Kasumi-1 (cell line): ENCODE measurements around the gene CABLES2.
"Not testable (repeated sequence)": the region's sequence is repeated elsewhere in the genome, so short reads cannot be mapped to it uniquely, and the experiment has no call there.

Source experiments
- DNase-seq, 2 experiments: peaks; one replicate each; lab custom pipeline; 2025; lab: John Stamatoyannopoulos, UW

Gene CABLES2

GRCh38 chr20:62436692-62437091 is 29.6 kb upstream of the CABLES2 start:
- no peak for DNase-seq

GRCh38 chr20:62433658-62434497 is 26.8 kb upstream of the CABLES2 start:
- no peak for DNase-seq

GRCh38 chr20:62430866-62431447 is 23.9 kb upstream of the CABLES2 start:
- DNase-seq, result no peak

- no peak for DNase-seq
These were observed 23.3 kb upstream of the CABLES2 start for GRCh38 chr20:62430311-62430853.

GRCh38 chr20:62429455-62430310 is 22.6 kb upstream of the CABLES2 start:
- no peak for DNase-seq

- no peak for DNase-seq
These were observed 21.6 kb upstream of the CABLES2 start for GRCh38 chr20:62428396-62429295.

GRCh38 chr20:62428002-62428372 is 20.9 kb upstream of the CABLES2 start:
- DNase-seq, result no peak

GRCh38 chr20:62427172-62428001 is 20.3 kb upstream of the CABLES2 start, which contains the start of gene RBBP8NL:
RBBP8NL (minus strand) TSS chr20:62427539; CDS start chr20:62419647, 7,892 bp downstream.
- DNase-seq, result no peak

GRCh38 chr20:62426699-62427131 is 19.6 kb upstream of the CABLES2 start:
- no peak for DNase-seq

- not testable (repeated sequence) for DNase-seq
These were observed 18.9 kb upstream of the CABLES2 start for GRCh38 chr20:62426059-62426348.

- no peak for DNase-seq
These were observed 18.4 kb upstream of the CABLES2 start for GRCh38 chr20:62425281-62426058.

GRCh38 chr20:62424249-62425107 is 17.4 kb upstream of the CABLES2 start:
- DNase-seq, result no peak

GRCh38 chr20:62423326-62423706 is 16.2 kb upstream of the CABLES2 start:
- no peak for DNase-seq

GRCh38 chr20:62422636-62423325 is 15.7 kb upstream of the CABLES2 start:
- DNase-seq, result no peak

GRCh38 chr20:62421716-62421990 is 14.6 kb upstream of the CABLES2 start:
- no peak for DNase-seq

- DNase-seq, result no peak
These were observed 14.0 kb upstream of the CABLES2 start for GRCh38 chr20:62420846-62421715.

GRCh38 chr20:62419759-62420158 is 12.7 kb upstream of the CABLES2 start:
- DNase-seq, result no peak
